Measurements from ENCODE around the gene PAPSS2.

DNA sequence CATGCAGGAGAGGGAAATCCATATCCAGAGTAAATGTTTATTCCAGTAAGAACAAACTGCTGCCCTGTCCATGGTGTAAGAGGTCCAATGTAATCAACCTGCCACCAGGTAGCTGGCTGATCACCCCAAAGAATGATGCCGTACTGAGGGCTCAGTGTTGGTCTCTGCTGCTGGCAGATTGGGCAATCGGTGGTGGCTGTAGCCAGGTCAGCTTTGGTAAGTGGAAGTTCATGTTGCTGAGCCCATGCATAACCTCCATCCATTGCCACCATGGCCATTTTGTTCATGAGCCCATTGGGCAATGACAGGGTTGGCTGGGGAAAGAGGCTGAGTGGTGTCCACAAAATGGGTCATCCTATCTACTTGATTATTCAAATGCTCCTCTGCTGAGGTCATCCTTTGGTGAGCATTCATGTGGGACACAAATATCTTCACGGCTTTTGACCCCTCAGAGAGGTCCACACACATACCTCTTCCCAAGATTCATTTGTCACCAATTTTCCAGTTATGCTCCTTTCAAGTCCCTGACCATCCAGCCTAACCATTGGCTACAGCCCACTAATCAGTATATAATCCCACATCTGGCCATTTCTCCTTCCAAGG, 23.3 kb upstream of the PAPSS2 start:
- TF ChIP-seq, protein P1, sequence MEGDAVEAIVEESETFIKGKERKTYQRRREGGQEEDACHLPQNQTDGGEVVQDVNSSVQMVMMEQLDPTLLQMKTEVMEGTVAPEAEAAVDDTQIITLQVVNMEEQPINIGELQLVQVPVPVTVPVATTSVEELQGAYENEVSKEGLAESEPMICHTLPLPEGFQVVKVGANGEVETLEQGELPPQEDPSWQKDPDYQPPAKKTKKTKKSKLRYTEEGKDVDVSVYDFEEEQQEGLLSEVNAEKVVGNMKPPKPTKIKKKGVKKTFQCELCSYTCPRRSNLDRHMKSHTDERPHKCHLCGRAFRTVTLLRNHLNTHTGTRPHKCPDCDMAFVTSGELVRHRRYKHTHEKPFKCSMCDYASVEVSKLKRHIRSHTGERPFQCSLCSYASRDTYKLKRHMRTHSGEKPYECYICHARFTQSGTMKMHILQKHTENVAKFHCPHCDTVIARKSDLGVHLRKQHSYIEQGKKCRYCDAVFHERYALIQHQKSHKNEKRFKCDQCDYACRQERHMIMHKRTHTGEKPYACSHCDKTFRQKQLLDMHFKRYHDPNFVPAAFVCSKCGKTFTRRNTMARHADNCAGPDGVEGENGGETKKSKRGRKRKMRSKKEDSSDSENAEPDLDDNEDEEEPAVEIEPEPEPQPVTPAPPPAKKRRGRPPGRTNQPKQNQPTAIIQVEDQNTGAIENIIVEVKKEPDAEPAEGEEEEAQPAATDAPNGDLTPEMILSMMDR (IDR thresholded peaks at IDR 0.05) = no peak
- TF ChIP-seq POLR2A (IDR thresholded peaks at IDR 0.05) = no peak
